GM19397 (cell line): ENCODE measurements around the gene TMPRSS11B.
"Not testable (repeated sequence)": the region's sequence is repeated elsewhere in the genome, so short reads cannot be mapped to it uniquely, and the experiment has no call there.

Experiments used
- ATAC-seq: cut with Tn5 transposase; IDR thresholded peaks from one replicate; pipeline ENCODE4 v1.9.1; 2021; ENCODE audit warnings: mild to moderate bottlenecking, moderate library complexity; ENCODE audit not compliant: unreplicated experiment

The TMPRSS11B gene

DNA sequence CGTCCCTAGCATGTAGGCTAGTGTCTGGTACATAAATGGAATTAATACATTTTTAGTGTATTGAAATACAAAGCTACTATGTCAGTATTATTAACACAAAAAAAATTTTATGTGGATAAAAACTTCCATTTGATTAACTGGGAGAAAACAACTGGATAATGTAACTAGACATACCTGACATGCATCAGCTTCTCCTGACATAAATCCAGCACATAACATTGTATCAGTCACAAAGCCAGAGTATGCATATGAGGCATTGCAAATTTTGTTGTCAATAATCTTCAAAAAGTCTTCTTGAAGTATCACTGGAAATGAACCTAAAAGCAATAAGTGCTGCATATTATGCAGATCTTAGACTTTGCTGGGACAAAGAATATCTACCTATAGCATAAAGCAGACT, 16.9 kb downstream of the TMPRSS11B start:
- no peak for ATAC-seq

DNA sequence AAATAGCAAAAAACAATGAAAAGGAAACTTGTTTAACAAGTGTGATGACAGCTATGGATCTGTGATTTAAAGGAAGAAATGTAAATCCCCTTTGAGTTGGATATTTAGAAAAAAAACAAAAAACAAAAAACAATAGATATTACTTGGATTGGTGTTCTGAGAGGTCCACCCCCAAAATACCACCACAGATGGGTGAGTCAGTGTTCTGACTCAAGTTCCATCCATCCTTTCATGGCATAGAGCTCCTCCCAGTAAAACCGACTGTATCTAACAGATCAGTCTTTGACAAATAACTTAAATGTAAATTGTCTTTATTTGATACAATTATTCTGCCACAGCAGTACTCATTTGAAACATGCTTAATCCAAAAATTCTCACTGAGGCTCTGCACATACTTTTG, 27.4 kb downstream of the TMPRSS11B start:
- no peak for ATAC-seq

DNA sequence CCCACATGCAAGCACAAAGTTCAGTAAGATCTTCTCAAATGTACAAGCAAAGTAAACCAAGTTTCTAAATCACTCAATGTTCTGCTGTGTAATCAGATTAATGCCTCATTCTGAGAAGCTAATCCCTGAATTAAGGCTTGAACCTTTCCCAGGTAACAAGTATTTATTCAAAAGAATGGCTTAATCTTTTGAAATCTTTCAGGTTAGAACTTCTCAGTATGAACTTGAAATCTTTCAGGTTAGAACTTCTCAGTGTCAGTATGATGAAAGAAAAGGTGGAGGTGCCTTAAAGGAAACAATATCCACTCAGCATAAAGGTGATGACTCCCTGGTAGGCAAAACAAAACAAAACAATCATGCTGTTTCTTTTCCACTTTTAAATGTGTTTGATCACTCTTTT, 29.0 kb downstream of the TMPRSS11B start:
- ATAC-seq, result no peak

DNA sequence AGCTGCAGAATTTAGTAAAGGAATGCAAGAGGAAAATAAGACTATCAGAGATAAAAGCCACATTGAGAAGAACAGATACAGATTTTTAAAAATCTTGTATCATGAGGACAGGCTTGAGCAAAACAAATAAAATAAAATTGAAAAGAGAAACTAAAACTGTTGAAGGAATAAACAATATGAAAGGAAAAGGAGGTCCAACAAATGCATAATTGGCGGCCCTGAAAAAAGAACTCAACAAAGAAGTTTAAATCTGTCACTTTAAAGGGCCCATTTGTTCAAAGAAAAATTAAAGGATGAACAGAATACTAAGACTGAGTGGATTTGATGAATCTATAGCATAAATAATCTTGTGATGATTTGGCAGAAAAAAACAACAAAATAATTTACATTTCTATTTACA, 36.5 kb downstream of the TMPRSS11B start:
- no peak for ATAC-seq

DNA sequence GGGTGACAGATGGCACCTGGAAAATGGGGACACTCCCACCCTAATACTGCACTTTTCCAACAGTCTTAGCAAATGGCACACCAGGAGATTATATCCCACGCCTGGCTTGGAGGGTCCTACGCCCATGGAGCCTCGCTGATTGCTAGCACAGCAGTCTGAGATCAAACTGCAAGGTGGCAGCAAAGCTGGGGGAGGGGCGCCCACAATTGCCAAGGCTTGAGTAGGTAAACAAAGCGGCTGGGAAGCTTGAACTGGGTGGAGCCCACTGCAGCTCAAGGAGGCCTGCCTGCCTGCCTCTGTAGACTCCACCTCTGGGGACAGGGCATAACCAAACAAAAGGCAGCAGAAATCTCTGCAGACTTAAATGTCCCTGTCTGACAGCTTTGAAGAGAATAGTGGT, 51.2 kb downstream of the TMPRSS11B start:
- ATAC-seq, result not testable (repeated sequence)

DNA sequence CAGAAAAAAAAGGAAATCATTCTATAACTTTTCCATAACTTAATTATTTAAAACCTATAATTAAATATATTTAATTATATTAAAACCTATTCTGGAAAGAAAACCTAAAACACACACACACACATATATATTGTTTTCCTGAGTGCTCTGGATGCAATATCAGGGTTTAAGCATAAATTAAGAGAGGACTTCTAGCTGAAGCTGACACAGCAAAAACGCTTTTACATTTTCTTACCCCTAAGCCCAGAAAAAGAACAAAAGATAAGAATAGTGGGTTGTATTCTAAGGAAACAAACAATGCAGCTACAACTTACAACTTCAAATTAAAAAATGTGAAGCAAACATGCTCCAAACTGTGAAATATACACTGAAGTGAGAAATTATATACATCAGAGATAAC, 52.3 kb downstream of the TMPRSS11B start:
- ATAC-seq, result no peak

DNA sequence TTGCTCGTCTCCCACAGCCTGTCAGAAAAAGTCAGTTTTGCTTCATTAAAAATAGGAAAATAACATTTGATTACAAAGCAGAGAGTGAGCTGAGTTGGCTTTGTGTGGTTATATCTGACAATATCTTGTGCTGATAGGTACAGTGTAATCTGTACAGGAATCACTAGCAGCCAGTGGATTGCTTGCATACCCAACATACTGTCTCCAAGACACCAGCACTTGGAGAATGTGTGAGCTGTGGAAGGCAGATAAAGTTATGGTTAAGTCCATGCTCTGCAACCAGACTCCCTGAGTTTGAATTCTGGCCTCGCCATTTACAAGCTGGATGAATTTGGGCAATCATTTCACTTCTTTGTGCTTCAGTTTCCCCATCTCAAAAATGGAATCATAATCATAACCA, 58.3 kb downstream of the TMPRSS11B start:
- ATAC-seq, result no peak

DNA sequence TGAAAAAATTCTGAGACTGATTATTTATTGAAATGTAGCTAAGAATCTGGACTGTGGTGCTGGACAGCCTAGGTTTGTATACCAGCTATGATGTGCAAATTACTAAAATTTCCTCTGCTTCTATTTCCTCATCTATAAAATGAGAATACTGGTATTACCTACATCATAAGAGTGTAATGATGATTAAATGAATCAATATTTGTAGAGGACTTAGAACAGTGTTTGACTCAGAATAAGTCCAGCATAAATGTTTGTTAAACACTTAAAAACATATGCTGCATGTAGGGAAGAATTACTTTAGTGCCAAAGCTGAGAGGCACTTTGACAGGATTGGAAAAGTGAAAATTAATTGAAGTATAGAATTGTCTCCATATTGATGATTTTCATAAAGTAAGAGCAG, 60.6 kb downstream of the TMPRSS11B start:
- ATAC-seq, result no peak

DNA sequence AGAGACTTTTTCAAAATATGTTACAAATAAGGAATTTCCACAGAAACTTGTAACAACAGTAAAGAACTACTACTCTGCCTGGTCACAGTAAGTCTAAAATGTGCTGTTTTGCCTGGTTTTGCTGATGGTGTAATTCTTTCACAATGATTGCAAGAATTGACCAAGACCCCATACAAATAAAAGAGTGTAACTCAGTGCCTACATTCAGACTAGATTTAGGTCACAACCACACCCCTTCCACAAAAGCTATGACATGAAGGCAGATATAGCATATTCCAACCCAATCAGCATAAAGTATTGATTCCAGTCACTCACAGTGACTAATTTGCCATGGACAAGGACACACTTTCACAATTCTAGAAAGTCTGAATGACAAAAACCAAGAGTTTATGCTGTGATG, 62.1 kb downstream of the TMPRSS11B start:
- ATAC-seq, result no peak

DNA sequence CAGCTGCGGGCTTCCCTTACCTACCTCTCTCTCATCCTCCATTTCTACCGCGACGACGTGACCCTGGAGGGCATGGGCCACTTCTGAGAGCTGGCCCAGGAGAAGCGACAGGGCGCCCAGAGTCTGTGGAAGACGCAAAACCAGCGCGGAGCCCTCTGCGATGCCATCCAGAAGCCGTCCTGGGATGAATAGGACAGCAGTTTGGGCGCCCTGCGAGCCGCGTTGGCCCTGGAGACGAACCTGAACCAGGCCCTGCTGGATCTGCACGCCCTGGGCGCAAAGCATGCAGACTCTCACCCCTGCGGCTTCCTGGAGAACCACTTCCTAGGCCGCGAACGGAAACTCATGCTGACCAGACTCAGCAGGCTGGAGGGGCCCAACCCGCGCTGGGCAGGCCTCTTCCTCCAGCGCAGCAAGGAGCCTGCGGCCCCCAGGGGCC, 63.1 kb downstream of the TMPRSS11B start:
- ATAC-seq, result no peak

DNA sequence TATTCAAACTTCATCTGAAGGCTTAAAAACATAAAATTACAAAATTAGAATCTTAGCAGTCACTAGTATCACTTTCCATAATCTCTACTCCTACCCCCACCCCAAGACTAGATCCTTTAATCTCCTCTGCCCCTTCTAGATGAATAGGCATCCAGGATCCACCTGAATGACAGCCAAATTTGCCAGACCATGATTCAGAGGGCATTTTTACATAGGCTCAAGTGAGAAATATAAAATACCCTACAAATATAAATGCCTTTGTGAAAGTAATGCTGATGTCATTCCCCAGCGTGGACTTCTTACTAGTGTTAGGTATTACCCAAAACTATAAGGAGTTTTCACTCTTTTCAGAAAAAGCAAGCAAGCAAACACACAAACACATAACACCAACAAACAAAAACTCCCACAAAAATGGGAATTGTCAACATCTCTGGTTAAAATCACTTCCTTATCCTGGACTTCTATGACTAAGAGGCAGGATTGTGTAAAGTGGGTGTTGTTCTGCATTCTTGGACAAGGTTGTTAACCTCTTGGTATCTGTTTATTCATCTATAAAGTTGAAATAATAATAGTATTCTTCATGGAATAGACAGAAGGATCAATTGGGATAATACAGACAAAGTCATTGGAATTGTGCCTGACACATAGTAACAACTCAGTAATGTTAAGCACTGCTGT, 64.5 kb downstream of the TMPRSS11B start:
- no peak for ATAC-seq

DNA sequence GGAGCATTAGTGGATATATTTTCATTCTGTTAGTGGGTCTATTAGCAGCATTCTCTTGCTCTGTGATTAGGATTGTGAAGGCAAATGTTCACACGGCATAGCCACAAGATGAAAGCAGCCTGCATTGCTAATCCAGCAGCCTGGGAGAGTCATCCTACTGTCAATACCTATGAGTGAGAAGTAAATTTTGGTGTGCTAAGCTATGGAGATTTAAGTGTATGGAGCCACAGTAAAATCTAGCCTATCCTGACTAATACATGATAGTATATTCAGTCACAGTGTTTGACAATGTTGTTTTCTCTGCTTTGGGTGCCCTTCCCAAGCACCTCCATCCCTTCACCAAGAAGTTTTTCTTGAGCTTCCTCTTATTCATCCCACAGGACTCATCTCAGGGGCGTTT, 68.6 kb downstream of the TMPRSS11B start:
- no peak for ATAC-seq
